ENCODE results near the gene UBR3. TPM values are rescaled to one million over a fixed set of nuclear protein-coding genes. Genes with fewer than 3 reads are reported as not detected.

UBR3 gene
- total RNA-seq, 1 donor from 2014 or later: 34.4 TPM

DNA sequence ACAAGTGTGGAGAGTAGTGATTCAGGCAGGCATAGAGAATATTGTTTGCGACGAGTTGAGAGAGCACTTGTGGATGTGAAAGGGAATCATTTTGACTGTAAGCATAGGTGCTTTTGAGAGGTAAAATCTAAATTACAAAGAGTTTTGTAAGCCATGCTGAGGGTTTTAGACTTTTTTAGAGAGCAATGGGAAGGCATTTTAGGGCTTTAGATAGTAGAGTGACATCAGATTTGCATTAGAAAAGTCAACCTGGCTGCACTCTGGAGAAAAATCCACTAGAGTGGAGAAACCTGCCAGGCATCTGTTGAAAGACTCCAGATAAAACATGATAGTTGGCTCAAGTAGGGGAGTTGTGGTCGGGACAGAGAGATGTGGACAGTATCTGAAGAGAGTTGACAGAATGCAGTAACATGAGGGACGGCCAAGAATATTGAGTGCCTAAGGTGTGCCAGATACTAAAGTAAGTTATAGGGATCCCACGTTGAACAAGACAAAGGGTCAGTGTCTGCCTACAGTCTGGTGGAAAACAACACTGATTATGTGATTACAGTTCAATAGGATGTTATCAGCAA lies 258.9 kb downstream of the UBR3 start:
- H3K4me1 Mint-ChIP-seq (ENCODE audit: unreplicated experiment): no peaks in the 10 kb centered on the region
- TF ChIP-seq, protein P1, sequence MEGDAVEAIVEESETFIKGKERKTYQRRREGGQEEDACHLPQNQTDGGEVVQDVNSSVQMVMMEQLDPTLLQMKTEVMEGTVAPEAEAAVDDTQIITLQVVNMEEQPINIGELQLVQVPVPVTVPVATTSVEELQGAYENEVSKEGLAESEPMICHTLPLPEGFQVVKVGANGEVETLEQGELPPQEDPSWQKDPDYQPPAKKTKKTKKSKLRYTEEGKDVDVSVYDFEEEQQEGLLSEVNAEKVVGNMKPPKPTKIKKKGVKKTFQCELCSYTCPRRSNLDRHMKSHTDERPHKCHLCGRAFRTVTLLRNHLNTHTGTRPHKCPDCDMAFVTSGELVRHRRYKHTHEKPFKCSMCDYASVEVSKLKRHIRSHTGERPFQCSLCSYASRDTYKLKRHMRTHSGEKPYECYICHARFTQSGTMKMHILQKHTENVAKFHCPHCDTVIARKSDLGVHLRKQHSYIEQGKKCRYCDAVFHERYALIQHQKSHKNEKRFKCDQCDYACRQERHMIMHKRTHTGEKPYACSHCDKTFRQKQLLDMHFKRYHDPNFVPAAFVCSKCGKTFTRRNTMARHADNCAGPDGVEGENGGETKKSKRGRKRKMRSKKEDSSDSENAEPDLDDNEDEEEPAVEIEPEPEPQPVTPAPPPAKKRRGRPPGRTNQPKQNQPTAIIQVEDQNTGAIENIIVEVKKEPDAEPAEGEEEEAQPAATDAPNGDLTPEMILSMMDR (conservative IDR thresholded peaks at IDR 0.05): no peak
- no peaks in the 10 kb centered on the region for H3K27me3 Mint-ChIP-seq
- H3K4me3 Mint-ChIP-seq: no peak overlapping the region
- DNase-seq (ENCODE audit: extremely low spot score, unreplicated experiment): no peak
- H3K27ac Mint-ChIP-seq: no peak overlapping the region
- no peaks in the 10 kb centered on the region for H3K9me3 Mint-ChIP-seq
- H3K36me3 Mint-ChIP-seq: no peaks in the 10 kb centered on the region

GRCh38 chr2:170086751-170087412 lies 259.6 kb downstream of the UBR3 start:
- TF ChIP-seq, protein P1 (conservative IDR thresholded peaks at IDR 0.05): no peak
- Mint-ChIP-seq H3K27me3 (no peaks in the 10 kb centered on the region), H3K36me3 (no peaks in the 10 kb centered on the region), H3K27ac (no peak overlapping the region), H3K9me3 (no peaks in the 10 kb centered on the region), H3K4me1 (ENCODE audit: unreplicated experiment) (no peaks in the 10 kb centered on the region), H3K4me3 (no peak overlapping the region)
- no peak for DNase-seq (ENCODE audit: extremely low spot score, unreplicated experiment)

DNA sequence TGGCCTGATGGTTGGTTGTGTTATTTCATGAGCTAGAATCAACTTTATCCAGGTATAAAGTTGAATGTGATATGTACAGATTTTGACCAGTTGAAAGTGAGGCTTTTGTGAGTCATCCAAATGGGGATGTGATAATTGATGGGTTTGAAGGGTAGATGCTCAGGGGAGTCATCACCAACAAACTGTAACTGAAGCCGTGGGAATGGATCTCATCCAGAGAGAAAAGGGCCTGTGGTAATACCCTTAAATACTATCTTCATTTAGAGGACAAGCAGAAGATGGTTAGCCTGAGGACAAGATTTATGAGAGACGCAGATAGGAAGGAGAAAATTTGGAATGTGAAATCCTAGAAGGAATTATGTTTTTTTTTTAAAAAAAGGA lies 260.1 kb downstream of the UBR3 start:
- no peaks in the 10 kb centered on the region for H3K9me3 Mint-ChIP-seq
- H3K36me3 Mint-ChIP-seq: no peaks in the 10 kb centered on the region
- H3K4me1 Mint-ChIP-seq (ENCODE audit: unreplicated experiment): no peaks in the 10 kb centered on the region
- no peak for DNase-seq (ENCODE audit: extremely low spot score, unreplicated experiment)
- H3K4me3 Mint-ChIP-seq: no peak overlapping the region
- H3K27ac Mint-ChIP-seq: no peak overlapping the region
- no peaks in the 10 kb centered on the region for H3K27me3 Mint-ChIP-seq
- TF ChIP-seq, protein P1 (conservative IDR thresholded peaks at IDR 0.05): no peak

DNA sequence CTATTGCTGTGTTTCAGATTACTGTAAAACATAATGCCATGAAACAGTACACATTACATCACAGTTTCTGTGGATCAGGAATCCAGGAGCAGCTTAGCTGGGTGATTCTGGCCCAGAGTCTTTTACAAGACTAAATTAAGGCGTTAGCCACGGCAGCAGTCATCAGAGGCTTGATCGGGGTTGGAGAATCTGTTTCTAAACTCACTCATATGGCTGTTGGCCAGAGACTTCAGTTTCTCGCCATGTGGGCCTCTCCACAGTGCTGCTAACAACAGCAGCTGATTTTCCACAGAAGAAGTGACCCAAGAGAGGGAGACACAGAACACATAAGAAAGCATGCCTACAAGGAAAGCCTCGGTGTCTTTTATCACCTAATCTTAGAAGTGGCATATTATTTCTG lies 261.5 kb downstream of the UBR3 start:
- DNase-seq (ENCODE audit: extremely low spot score, unreplicated experiment): no peak
- no peak overlapping the region for H3K27ac Mint-ChIP-seq
- no peak overlapping the region for H3K4me3 Mint-ChIP-seq
- TF ChIP-seq, protein P1 (conservative IDR thresholded peaks at IDR 0.05): no peak
- H3K9me3 Mint-ChIP-seq: no peaks in the 10 kb centered on the region
- H3K27me3 Mint-ChIP-seq: no peaks in the 10 kb centered on the region
- no peaks in the 10 kb centered on the region for H3K4me1 Mint-ChIP-seq (ENCODE audit: unreplicated experiment)
- H3K36me3 Mint-ChIP-seq: no peaks in the 10 kb centered on the region

- Mint-ChIP-seq H3K4me3 (no peak overlapping the region), H3K27me3 (no peaks in the 10 kb centered on the region), H3K27ac (no peak overlapping the region), H3K4me1 (ENCODE audit: unreplicated experiment) (no peaks in the 10 kb centered on the region), H3K36me3 (no peaks in the 10 kb centered on the region), H3K9me3 (no peaks in the 10 kb centered on the region)
- no peak for DNase-seq (ENCODE audit: extremely low spot score, unreplicated experiment)
- TF ChIP-seq, protein P1 (conservative IDR thresholded peaks at IDR 0.05): no peak
Measured at GRCh38 chr2:170090229-170090628, 263.0 kb downstream of the UBR3 start.

All from type B pancreatic cell (in vitro differentiated cells).